NCI-H1436 treated with DMSO at 0.1 percent for 48 hours (cell line): ENCODE results near the gene TMED9.
"Not testable (repeated sequence)": the region's sequence is repeated elsewhere in the genome, so short reads cannot be mapped to it uniquely, and the experiment has no call there.

Experiments
- DNase-seq: peaks from one replicate; lab custom pipeline; 2025; lab: John Stamatoyannopoulos, UW

TMED9 gene

GRCh38 chr5:177606071-177607051 is 14.4 kb downstream of the TMED9 start:
- no peak for DNase-seq

- DNase-seq: no peak
These were observed 15.1 kb downstream of the TMED9 start for GRCh38 chr5:177607115-177607451.

GRCh38 chr5:177607452-177608192 is 15.6 kb downstream of the TMED9 start:
- no peak for DNase-seq

- no peak for DNase-seq
These were observed 16.5 kb downstream of the TMED9 start for GRCh38 chr5:177608243-177609075.

GRCh38 chr5:177609076-177610059 is 17.4 kb downstream of the TMED9 start:
- DNase-seq: no peak

- no peak for DNase-seq
These were observed 18.2 kb downstream of the TMED9 start for GRCh38 chr5:177610131-177610769.

GRCh38 chr5:177610770-177611445 is 18.9 kb downstream of the TMED9 start:
- no peak for DNase-seq

- no peak for DNase-seq
These were observed 19.6 kb downstream of the TMED9 start for GRCh38 chr5:177611446-177612214.

GRCh38 chr5:177612215-177612673 is 20.2 kb downstream of the TMED9 start:
- no peak for DNase-seq

- no peak for DNase-seq
These were observed 28.6 kb downstream of the TMED9 start for GRCh38 chr5:177620560-177620959.

GRCh38 chr5:177624172-177624571 is 32.2 kb downstream of the TMED9 start:
- DNase-seq: not testable (repeated sequence)

GRCh38 chr5:177630186-177630585 is 38.2 kb downstream of the TMED9 start:
- DNase-seq: not testable (repeated sequence)

- DNase-seq: not testable (repeated sequence)
These were observed 42.9 kb downstream of the TMED9 start for GRCh38 chr5:177634912-177635311.

- not testable (repeated sequence) for DNase-seq
These were observed 53.5 kb downstream of the TMED9 start for GRCh38 chr5:177645462-177645861.
